Measurements from ENCODE around the gene PROK1. TPM values are rescaled to one million over a fixed set of nuclear protein-coding genes. Genes with fewer than 3 reads are reported as not detected.

PROK1 gene
- total RNA-seq, 1 experiment from 2014 or later, result not detected

DNA sequence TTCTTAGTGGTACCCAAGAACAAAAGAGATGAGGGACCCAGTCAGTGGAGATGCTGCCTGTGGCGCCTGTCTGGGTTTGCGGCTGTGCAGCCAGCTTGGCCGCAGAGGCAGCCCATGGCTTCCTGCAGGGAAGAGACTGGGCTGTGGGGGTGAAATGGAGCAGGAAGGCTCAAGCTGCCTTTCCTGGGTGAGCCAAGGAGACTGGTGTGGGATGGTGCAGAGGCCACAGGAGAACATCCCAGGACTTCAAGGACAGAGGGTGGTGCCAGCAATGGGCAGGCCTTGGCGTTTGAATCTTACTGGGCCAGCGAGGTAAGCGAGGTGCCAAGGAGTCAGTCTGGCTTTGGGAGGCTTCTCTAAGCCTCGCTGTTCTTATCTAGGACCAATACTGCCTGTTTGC is 41.6 kb downstream of the PROK1 start:
- ChIA-PET POLR2A (ENCODE audit: low non-redundant PET) (no interaction called here), CTCF (interaction anchor here (1.3 kb wide), 1 partner anchor 32 kb away, joined by 5 read pairs; no protein-coding TSS in a partner anchor)
- intact Hi-C loops (cut with micrococcal nuclease; ENCODE audit: unreplicated experiment), result loop anchor here (10.0 kb wide), 1 partner anchor 178 kb away; no protein-coding TSS in a partner anchor
- Histone ChIP-seq H3K4me1 (ENCODE audit: insufficient read depth, low read length, poor library complexity, severe bottlenecking) (peaks cover 10% of the 10 kb centered on the region), H3K9me3 (ENCODE audit: low read depth, low read length, poor library complexity, severe bottlenecking) (no peaks in the 10 kb centered on the region), H3K4me3 (ENCODE audit: low read depth, low read length, poor library complexity, severe bottlenecking) (no peak overlapping the region), H3K27me3 (replicated peaks; ENCODE audit: insufficient read depth, low read depth, low read length, poor library complexity) (no peaks in the 10 kb centered on the region), H3K36me3 (ENCODE audit: insufficient read depth, low read length, poor library complexity, severe bottlenecking) (no peaks in the 10 kb centered on the region), H3K27ac (ENCODE audit: low read depth, low read length, poor library complexity, severe bottlenecking) (no peak overlapping the region)
- no TSS peak for BruUV-seq (replicated peaks)
- TF ChIP-seq EZH2 (IDR thresholded peaks at IDR 0.05; ENCODE audit: borderline replicate concordance, low read depth, low read length, poor library complexity, severe bottlenecking), result no peak
- TF ChIP-seq, protein P1, sequence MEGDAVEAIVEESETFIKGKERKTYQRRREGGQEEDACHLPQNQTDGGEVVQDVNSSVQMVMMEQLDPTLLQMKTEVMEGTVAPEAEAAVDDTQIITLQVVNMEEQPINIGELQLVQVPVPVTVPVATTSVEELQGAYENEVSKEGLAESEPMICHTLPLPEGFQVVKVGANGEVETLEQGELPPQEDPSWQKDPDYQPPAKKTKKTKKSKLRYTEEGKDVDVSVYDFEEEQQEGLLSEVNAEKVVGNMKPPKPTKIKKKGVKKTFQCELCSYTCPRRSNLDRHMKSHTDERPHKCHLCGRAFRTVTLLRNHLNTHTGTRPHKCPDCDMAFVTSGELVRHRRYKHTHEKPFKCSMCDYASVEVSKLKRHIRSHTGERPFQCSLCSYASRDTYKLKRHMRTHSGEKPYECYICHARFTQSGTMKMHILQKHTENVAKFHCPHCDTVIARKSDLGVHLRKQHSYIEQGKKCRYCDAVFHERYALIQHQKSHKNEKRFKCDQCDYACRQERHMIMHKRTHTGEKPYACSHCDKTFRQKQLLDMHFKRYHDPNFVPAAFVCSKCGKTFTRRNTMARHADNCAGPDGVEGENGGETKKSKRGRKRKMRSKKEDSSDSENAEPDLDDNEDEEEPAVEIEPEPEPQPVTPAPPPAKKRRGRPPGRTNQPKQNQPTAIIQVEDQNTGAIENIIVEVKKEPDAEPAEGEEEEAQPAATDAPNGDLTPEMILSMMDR (conservative IDR thresholded peaks at IDR 0.05; ENCODE audit: low read depth, low read length), result no peak
- DNase-seq (ENCODE audit: low spot score), result no peak

DNA sequence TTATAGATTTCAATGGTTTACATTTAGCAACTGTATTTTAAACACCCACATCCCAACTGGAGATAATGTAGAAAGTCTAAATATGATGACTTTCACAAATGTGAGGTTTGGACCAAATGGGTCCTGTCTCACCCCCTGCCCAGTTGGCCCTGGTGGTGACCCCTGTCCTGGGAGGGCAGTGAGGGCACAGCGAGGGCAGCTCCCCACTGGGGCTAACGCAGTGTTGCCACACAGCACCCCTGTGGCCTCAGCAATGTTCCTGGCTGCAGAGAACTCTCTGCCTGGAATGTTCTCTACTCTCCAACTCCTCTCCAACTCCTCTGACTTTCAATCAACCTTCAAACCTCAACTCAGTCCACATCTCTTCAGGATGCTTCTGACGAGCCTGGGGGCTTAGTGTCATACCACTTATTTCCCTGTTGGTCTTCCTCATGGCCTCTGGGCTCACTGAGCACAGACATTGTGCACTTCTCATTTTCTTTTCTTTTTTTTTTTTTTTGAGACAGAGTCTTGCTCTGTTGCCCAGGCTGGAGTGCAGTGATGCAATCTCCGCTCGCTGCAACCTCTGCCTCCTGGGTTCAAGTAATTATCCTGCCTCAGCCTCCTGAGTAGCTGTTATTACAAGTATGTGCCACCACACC is 42.2 kb downstream of the PROK1 start:
- H3K27me3 ChIP-seq (replicated peaks; ENCODE audit: insufficient read depth, low read depth, low read length, poor library complexity), result no peaks in the 10 kb centered on the region

DNA sequence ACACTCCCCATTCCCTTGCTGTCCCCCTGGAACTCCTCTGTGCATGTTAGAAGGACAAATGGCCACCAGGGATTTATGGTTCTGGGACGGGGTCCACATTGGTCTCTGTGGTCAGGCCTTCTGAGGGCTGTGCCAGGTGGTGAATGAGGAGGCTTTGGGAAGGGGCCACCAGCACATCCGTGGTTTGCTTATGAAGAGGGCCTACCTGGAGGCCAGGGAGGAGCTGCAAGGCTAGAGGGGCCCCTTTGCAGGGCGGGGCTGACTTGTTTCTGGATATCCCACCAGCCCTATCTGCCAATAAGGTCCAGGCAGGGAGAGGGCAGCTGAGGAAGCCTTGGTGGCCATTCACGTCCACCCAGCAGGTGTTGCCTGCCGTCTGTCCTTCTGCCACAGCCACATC is 43.1 kb downstream of the PROK1 start:
- TF ChIP-seq, protein P1 (conservative IDR thresholded peaks at IDR 0.05; ENCODE audit: low read depth, low read length), result no peak
- TF ChIP-seq EZH2 (IDR thresholded peaks at IDR 0.05; ENCODE audit: borderline replicate concordance, low read depth, low read length, poor library complexity, severe bottlenecking), result no peak
- BruUV-seq (replicated peaks), result no TSS peak
- ChIA-PET POLR2A (ENCODE audit: low non-redundant PET) (no interaction called here), CTCF (no interaction called here)
- Histone ChIP-seq H3K4me3 (ENCODE audit: low read depth, low read length, poor library complexity, severe bottlenecking) (no peak overlapping the region), H3K27ac (ENCODE audit: low read depth, low read length, poor library complexity, severe bottlenecking) (no peak overlapping the region), H3K27me3 (replicated peaks; ENCODE audit: insufficient read depth, low read depth, low read length, poor library complexity) (no peaks in the 10 kb centered on the region), H3K9me3 (ENCODE audit: low read depth, low read length, poor library complexity, severe bottlenecking) (no peaks in the 10 kb centered on the region), H3K36me3 (ENCODE audit: insufficient read depth, low read length, poor library complexity, severe bottlenecking) (no peaks in the 10 kb centered on the region), H3K4me1 (ENCODE audit: insufficient read depth, low read length, poor library complexity, severe bottlenecking) (peaks cover 10% of the 10 kb centered on the region)
- intact Hi-C loops (cut with micrococcal nuclease; ENCODE audit: unreplicated experiment), result loop anchor here (10.0 kb wide), 1 partner anchor 179 kb away; no protein-coding TSS in a partner anchor
- DNase-seq (ENCODE audit: low spot score), result no peak

More for the DNA sequence above, 42.2 kb downstream of the PROK1 start:
- H3K4me1 ChIP-seq (ENCODE audit: insufficient read depth, low read length, poor library complexity, severe bottlenecking), result peaks cover 10% of the 10 kb centered on the region
- no peaks in the 10 kb centered on the region for H3K9me3 ChIP-seq (ENCODE audit: low read depth, low read length, poor library complexity, severe bottlenecking)
- no TSS peak for BruUV-seq (replicated peaks)
- TF ChIP-seq EZH2 (IDR thresholded peaks at IDR 0.05; ENCODE audit: borderline replicate concordance, low read depth, low read length, poor library complexity, severe bottlenecking), result no peak
- H3K36me3 ChIP-seq (ENCODE audit: insufficient read depth, low read length, poor library complexity, severe bottlenecking), result no peaks in the 10 kb centered on the region
- intact Hi-C loops (cut with micrococcal nuclease; ENCODE audit: unreplicated experiment), result loop anchor here (10.0 kb wide), 1 partner anchor 178 kb away; no protein-coding TSS in a partner anchor
- no peak overlapping the region for H3K27ac ChIP-seq (ENCODE audit: low read depth, low read length, poor library complexity, severe bottlenecking)
- no peak overlapping the region for H3K4me3 ChIP-seq (ENCODE audit: low read depth, low read length, poor library complexity, severe bottlenecking)
- ChIA-PET CTCF (no interaction called here), POLR2A (ENCODE audit: low non-redundant PET) (no interaction called here)
- DNase-seq (ENCODE audit: low spot score), result no peak

All from A673 (cell line).